Endometrium (tissue), 2 donors: ENCODE data around the gene ARL4D.

Source experiments
- FAIRE-seq: peaks from 2 replicates; lab custom pipeline; 2012; peaks lifted over from hg19 to GRCh38; lab: Jason Lieb, UNC
- donor health status: control.
- donor health status: control.

The ARL4D gene

GRCh38 chr17:43428524-43428923 lies 29.7 kb downstream of the ARL4D start:
- no peak for FAIRE-seq

DNA sequence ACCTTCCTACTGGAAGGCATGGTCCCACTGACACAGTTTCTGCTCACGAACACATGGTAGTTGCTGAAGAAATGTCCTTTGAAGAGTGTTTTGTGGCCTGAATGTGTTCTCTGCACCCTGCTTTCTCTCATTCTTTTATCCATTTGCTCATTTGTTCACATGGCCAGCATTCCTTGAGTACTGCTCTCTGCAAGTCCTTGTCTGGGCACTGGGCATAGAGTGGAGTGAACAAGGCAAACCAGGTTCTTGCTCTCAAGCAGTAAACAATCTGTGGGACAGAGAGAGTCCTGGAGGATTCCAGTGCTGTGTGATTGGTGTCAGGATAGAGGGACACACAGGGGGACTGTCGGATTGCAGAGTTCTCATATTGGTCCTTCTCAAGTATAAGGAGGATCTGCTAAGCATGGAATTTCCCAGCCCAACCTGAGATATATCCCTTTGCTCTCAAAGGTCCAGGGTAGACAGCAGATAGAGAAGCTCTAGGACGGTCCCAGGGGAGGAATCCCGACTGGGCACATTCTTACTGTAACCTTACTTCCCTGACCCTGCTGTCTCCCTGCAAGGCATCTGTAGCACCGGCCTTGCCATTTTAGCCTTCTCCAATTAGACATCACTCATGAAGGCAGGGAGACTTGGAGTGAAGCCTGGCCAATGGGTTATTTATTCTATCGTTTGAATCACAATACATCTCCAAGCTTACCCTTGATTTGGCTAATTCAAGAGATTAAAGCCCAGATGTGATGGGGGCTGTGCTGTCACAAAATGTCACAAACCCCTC lies 32.3 kb downstream of the ARL4D start:
- no peak for FAIRE-seq

- FAIRE-seq: no peak
Observed at GRCh38 chr17:43431714-43432523, 33.1 kb downstream of the ARL4D start.

DNA sequence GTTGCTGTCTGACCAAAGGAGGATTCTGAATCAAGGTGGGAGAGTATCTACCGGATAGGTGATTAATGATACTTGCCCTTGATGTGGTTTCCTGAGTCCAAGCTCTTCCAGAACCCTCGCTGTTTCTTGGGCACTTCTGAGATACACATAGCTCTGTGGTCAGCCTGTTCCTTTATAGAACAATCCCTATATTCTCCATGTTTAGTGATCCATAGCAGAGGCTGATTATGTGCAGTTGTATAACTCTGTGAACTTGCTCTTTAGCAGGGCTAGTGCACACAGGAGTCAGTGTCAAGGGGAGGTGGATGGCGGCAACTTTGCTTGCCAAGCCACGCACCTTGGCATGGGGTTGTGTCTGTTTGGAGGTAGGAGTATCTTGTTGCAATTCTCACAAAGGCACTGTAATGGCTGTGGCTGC lies 36.1 kb downstream of the ARL4D start:
- FAIRE-seq: no peak

DNA sequence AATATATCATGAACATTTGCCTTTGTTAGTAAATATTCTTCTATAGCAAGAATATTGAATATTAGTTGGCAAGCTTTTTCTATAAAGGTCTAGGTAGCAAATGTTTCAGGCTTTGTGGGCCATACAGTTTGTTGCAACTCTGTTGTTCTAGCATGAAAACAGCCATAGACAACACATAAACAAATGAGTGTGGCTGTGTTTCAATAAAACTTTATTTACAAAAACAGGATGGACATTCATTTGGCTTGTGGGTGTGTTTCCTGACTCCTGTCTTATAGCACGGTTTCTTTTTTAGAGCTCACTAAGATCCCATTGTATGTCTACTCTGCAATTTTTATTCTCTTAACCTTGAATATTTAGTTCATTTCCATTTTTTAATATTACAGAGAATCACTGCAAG lies 39.0 kb downstream of the ARL4D start:
- no peak for FAIRE-seq

GRCh38 chr17:43438626-43439025 lies 39.8 kb downstream of the ARL4D start:
- no peak for FAIRE-seq

- FAIRE-seq: no peak
Observed at GRCh38 chr17:43439041-43439440, 40.2 kb downstream of the ARL4D start.

DNA sequence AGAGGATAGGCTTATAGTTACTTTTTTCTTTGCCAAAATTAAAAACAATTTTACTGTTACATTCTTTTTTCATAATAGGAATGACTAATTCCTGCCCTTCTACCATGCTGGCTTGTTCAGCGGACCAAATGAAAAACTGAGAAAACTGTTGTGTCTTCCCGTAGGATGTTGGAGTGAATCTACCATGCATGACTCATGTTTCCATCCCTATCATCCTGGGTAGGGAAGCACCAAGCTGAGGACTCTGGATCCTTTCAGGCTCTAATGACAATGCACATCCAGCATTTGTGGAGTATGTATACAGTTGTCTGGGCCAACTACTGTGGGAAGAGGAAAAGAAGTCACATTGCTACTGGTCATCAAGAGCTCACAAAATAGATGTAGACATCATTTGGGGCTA lies 43.9 kb downstream of the ARL4D start:
- FAIRE-seq: no peak

GRCh38 chr17:43443381-43443780 lies 44.6 kb downstream of the ARL4D start:
- no peak for FAIRE-seq

GRCh38 chr17:43444223-43445008 lies 45.6 kb downstream of the ARL4D start:
- no peak for FAIRE-seq

DNA sequence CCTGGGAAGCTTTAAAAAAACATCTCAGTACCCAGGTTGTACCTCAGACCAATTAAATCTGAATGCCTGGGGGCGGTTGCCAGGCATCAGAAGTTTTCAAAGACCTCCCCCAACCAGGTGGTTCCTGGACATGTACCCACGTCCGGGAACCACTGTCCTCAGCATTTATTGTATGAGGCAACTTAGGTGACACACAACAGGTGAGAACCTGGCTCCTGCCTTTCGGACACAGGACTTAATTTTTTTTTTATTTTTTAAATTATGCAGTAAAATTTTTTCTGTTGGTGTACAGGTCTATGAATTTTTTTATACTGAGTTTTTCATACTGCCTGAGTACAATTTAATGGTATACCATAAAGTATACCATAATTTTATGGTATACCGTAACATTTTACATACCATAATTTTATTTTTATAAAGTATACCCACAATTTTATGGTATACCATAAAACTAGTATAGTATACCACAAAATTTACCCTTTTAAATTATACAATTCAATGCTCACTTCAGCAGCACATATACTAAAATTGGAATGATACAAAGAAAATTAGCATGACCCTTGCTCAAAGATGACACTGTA lies 46.3 kb downstream of the ARL4D start:
- FAIRE-seq: no peak

DNA sequence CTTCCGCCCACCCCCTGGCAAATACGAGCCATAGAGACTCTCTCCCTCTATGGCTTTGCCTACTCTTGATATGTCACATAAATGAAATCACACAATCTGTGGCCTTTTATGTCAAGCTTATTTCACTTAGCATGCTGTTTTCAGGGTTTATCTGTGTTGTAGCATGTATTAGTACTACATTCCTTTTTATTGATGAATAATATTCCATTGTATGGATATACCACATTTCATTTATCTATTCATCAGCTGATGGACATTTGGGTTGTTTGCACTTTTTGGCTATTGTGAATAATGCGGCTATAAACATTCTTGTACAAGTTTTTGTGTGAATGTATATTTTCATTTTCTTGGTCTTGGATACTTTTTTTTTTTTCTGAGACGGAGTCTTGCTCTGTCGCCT lies 48.0 kb downstream of the ARL4D start:
- FAIRE-seq: no peak

GRCh38 chr17:43448720-43449469 lies 50.1 kb downstream of the ARL4D start:
- no peak for FAIRE-seq

GRCh38 chr17:43449470-43450248 lies 50.9 kb downstream of the ARL4D start:
- no peak for FAIRE-seq
